Fibroblast of lung (primary cell): Measurements from ENCODE around the gene IFNG-AS1. TPM values are rescaled to one million over a fixed set of nuclear protein-coding genes. Genes with fewer than 3 reads are reported as not detected.

Source experiments
- DNase-seq, 2 donors: peaks; one replicate each; pipeline versions ENCODE4 v3.0.0 to v3.0.0-alpha.2; 2010; ENCODE audit warnings: low read depth in 2 of 2
- H2AFZ ChIP-seq: 2 replicates; pipeline ENCODE4 v1.5.1; 2012; ENCODE audit warnings: low read length, control low read depth, inconsistent platforms
- H3K27ac ChIP-seq: 2 replicates; pipeline ENCODE4 v1.5.1; 2011; ENCODE audit warnings: low read length, control low read depth; ENCODE audit not compliant: insufficient read depth
- H3K27me3 ChIP-seq: 2 replicates; pipeline ENCODE4 v1.5.1; 2011; ENCODE audit warnings: mild to moderate bottlenecking, low read length; ENCODE audit not compliant: control insufficient read depth, insufficient read depth
- H3K36me3 ChIP-seq: 2 replicates; pipeline ENCODE4 v1.5.1; 2011; ENCODE audit warnings: low read length; ENCODE audit not compliant: control insufficient read depth, insufficient read depth
- H3K4me1 ChIP-seq: 2 replicates; pipeline ENCODE4 v1.5.1; 2011; ENCODE audit warnings: low read length; ENCODE audit not compliant: control insufficient read depth, insufficient read depth; ENCODE audit errors: extremely low read depth
- H3K4me2 ChIP-seq: 2 replicates; pipeline ENCODE4 v1.5.1; 2011; ENCODE audit warnings: low read length, control low read depth; ENCODE audit not compliant: insufficient read depth; ENCODE audit errors: extremely low read depth
- H3K4me3 ChIP-seq, 4 experiments: fragments of 200-600 bp in 1 of 4; sonication (generic) in 1 of 4; replicated peaks in 1 of 4; 2 replicates each; pipeline ENCODE4 v1.5.1; 2011 to 2016; ENCODE audit warnings: low read length in 4 of 4, low read depth in 3 of 4, mild to moderate bottlenecking in 3 of 4, control low read depth in 2 of 4, inconsistent platforms in 1 of 4, mixed read lengths in 1 of 4; ENCODE audit not compliant: insufficient read depth in 1 of 4; ENCODE audit errors: control extremely low read depth in 1 of 4
- H3K79me2 ChIP-seq: 2 replicates; pipeline ENCODE4 v1.5.1; 2012; ENCODE audit warnings: mild to moderate bottlenecking, low read length, inconsistent platforms; ENCODE audit not compliant: control insufficient read depth, insufficient read depth
- H3K9ac ChIP-seq: 2 replicates; pipeline ENCODE4 v1.5.1; 2011; ENCODE audit warnings: mild to moderate bottlenecking, low read length, control low read depth; ENCODE audit not compliant: insufficient read depth
- H3K9me3 ChIP-seq: 2 replicates; pipeline ENCODE4 v1.5.1; 2012; ENCODE audit warnings: low read depth, low read length; ENCODE audit not compliant: control insufficient read depth, insufficient read depth
- H4K20me1 ChIP-seq: 2 replicates; pipeline ENCODE4 v1.5.1; 2011; ENCODE audit warnings: low read length; ENCODE audit not compliant: control insufficient read depth, insufficient read depth; ENCODE audit errors: extremely low read depth
- EZH2 ChIP-seq: IDR thresholded peaks from 2 replicates; pipeline ENCODE4 v1.5.1; 2012; ENCODE audit warnings: low read length, control low read depth, mild to moderate bottlenecking; ENCODE audit errors: missing control alignments
- polyA plus RNA-seq, 2 donors: library from polyadenylated mRNA; depleted of rRNA in 1 of 2; stranded (reverse) in 1 of 2; unstranded in 1 of 2; fragments of >200 nt; gene quantifications; 2 replicates each; pipeline ENCODE4 v1.2.1, GENCODE V29; 2011 to 2012; ENCODE audit warnings: missing spikeins in 1 of 2
- total RNA-seq: library from RNA; depleted of rRNA; stranded (reverse); fragments of >200 nt; gene quantifications from 2 replicates; pipeline ENCODE4 v1.2.1, GENCODE V29; 2014
- TF ChIP-seq, protein P1 (sequence below), 2 donors: IDR thresholded peaks in 1 of 2; conservative IDR thresholded peaks in 1 of 2; 1 replicate in 1 of 2; 2 replicates in 1 of 2; pipeline ENCODE4 v1.5.1; 2011 to 2012; ENCODE audit warnings: low read length in 2 of 2, control low read depth in 1 of 2, inconsistent platforms in 1 of 2, low read depth in 1 of 2, mild to moderate bottlenecking in 1 of 2

Gene IFNG-AS1
- total and polyA plus RNA-seq, 2 donors (not counting 1 experiment from before 2014, with no cell fraction given): not detected

DNA sequence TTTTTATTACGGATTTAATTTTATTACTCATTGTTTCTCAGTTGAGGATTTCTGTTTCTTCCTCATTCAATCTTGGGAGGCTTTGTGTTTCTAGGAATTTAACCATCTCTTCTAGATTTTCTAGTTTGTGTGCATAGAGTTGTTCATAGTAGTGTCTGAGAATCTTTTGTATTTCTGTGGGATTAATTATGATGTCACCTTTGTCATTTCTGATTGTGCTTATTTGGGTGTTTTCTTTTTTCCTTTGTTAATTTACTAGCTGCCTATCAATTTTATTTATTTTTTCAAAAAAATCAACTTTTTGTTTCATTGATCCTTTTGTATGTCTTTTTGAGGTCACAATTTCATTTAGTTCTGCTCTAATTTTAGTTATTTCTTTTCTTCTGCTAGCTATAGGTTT, 75.9 kb downstream of the IFNG-AS1 start:
- no peak overlapping the region for H3K9ac ChIP-seq
- H3K27me3 ChIP-seq: no peaks in the 10 kb centered on the region
- no peak overlapping the region for H3K4me3 ChIP-seq
- no peaks in the 10 kb centered on the region for H3K79me2 ChIP-seq
- no peaks in the 10 kb centered on the region for H4K20me1 ChIP-seq
- DNase-seq: no peak
- no peaks in the 10 kb centered on the region for H3K9me3 ChIP-seq
- H3K4me1 ChIP-seq: no peaks in the 10 kb centered on the region
- H3K4me2 ChIP-seq: no peak overlapping the region
- TF ChIP-seq, protein P1, sequence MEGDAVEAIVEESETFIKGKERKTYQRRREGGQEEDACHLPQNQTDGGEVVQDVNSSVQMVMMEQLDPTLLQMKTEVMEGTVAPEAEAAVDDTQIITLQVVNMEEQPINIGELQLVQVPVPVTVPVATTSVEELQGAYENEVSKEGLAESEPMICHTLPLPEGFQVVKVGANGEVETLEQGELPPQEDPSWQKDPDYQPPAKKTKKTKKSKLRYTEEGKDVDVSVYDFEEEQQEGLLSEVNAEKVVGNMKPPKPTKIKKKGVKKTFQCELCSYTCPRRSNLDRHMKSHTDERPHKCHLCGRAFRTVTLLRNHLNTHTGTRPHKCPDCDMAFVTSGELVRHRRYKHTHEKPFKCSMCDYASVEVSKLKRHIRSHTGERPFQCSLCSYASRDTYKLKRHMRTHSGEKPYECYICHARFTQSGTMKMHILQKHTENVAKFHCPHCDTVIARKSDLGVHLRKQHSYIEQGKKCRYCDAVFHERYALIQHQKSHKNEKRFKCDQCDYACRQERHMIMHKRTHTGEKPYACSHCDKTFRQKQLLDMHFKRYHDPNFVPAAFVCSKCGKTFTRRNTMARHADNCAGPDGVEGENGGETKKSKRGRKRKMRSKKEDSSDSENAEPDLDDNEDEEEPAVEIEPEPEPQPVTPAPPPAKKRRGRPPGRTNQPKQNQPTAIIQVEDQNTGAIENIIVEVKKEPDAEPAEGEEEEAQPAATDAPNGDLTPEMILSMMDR (conservative IDR thresholded peaks at IDR 0.05 in 1 of 2, IDR thresholded peaks at IDR 0.05 in 1 of 2; ENCODE audit: low read depth in 1 of 2, low read length in 2 of 2): no peak
- TF ChIP-seq EZH2: no peak
- no peak overlapping the region for H3K27ac ChIP-seq
- H3K36me3 ChIP-seq: no peaks in the 10 kb centered on the region
- H2AFZ ChIP-seq: no peak overlapping the region

DNA sequence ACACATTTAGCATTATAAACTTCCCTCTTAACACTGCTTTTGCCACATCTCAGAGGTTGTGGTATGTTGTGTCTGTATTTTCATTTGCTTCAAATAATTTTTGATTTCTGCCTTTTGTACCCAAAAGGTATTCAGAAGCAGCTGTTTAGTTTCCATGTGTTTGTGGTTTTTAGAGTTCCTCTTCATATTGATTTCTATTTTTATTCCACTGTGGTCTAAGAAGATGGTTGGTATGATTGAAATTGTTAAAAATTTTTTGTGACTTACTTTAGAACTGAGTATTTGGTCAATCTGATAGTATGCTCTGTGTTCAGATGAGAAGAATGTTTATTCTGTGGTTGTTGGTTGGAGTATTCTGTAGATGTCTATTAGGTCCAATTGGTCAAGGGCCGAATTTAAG, 76.4 kb downstream of the IFNG-AS1 start:
- Histone ChIP-seq H3K27ac (no peak overlapping the region), H2AFZ (no peak overlapping the region), H3K27me3 (no peaks in the 10 kb centered on the region), H3K4me2 (no peak overlapping the region), H3K4me1 (no peaks in the 10 kb centered on the region), H3K4me3 (no peak overlapping the region), H3K79me2 (no peaks in the 10 kb centered on the region), H3K36me3 (no peaks in the 10 kb centered on the region), H4K20me1 (no peaks in the 10 kb centered on the region), H3K9ac (no peak overlapping the region), H3K9me3 (no peaks in the 10 kb centered on the region)
- no peak for TF ChIP-seq EZH2
- TF ChIP-seq, protein P1 (conservative IDR thresholded peaks at IDR 0.05 in 1 of 2, IDR thresholded peaks at IDR 0.05 in 1 of 2; ENCODE audit: low read depth in 1 of 2, low read length in 2 of 2): no peak
- no peak for DNase-seq

- no peak overlapping the region for H2AFZ ChIP-seq
Measured at GRCh38 chr12:68067762-68068376, 78.6 kb downstream of the IFNG-AS1 start.

More at GRCh38 chr12:68067762-68068376, 78.6 kb downstream of the IFNG-AS1 start:
- H3K27ac ChIP-seq: no peak overlapping the region
- H4K20me1 ChIP-seq: no peaks in the 10 kb centered on the region
- H3K36me3 ChIP-seq: no peaks in the 10 kb centered on the region
- no peaks in the 10 kb centered on the region for H3K79me2 ChIP-seq
- H3K4me1 ChIP-seq: no peaks in the 10 kb centered on the region
- no peak for TF ChIP-seq EZH2
- TF ChIP-seq, protein P1 (conservative IDR thresholded peaks at IDR 0.05 in 1 of 2, IDR thresholded peaks at IDR 0.05 in 1 of 2; ENCODE audit: low read depth in 1 of 2, low read length in 2 of 2): peak; percentile 20 to 42
- no peaks in the 10 kb centered on the region for H3K27me3 ChIP-seq
- H3K9me3 ChIP-seq: no peaks in the 10 kb centered on the region
- H3K4me2 ChIP-seq: no peak overlapping the region
- no peak overlapping the region for H3K9ac ChIP-seq
- no peak for DNase-seq
- H3K4me3 ChIP-seq: no peak overlapping the region
